Activated T-helper 1 cell treated with anti-CD3 and anti-CD28 coated beads, Interleukin-2, amount 50 U/mL, for 16 hours (primary cell): ENCODE measurements around the gene PADI4.
"Not testable (repeated sequence)": the region's sequence is repeated elsewhere in the genome, so short reads cannot be mapped to it uniquely, and the experiment has no call there.

ENCODE experiments used
- DNase-seq, 2 donors: peaks; one replicate each; pipeline ENCODE4 v3.0.0-alpha.2; 2020; ENCODE audit warnings: low read depth in 1 of 2, low spot score in 1 of 2

Gene PADI4

GRCh38 chr1:17313530-17314309 lies 5.7 kb downstream of the PADI4 start:
- no peak for DNase-seq

DNA sequence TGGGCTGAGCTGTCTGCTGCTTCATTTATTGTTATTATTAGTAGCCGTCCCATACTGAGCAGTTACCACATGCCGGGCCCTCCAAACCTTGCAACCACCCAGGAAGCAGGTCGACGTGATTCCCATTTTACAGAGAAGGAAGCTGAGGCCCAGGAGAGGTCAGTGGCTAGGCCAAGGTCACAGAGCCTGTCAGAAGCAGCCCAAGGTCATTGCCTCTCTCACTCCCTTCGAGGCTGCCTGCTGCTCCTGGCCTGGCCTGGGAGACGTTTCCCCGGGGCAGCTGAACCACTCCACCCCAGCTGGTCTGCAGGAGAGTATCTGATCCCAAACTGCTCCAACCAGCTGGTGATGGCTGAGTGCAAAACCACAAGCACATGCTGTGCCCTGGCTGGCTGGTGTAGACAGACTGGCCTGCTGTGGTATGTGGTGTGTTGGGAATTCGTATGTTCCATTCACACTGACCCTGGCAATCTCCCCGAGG lies 6.5 kb downstream of the PADI4 start:
- DNase-seq, result no peak

DNA sequence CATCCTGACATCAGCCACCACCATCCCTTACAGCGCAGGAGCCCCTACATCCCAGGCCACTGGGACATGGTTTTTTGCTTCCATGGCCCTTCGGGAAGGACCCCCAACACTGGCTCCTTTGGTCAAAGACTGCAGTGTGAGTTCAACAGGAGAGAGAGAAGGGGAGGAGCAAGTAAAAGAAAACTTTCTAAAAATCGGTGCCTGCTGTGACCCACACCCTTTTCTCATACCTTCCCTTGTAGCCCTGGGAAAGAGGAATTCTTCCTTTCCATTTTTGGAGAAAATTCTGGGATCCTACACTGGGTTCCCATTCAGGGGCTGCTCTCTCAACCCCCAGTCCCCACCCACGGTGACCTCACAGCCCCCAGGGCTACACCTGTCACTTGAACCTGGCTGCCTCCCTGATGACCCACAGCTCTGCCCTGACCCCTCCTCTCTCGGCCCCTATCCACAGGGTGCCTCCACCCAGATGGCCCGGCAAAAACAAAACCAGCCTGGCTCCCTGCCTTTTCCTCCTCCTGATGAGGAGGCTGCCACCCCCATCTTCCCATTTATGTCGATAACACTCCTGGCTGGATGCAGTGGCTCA lies 7.6 kb downstream of the PADI4 start:
- no peak for DNase-seq

GRCh38 chr1:17316704-17317103 lies 8.7 kb downstream of the PADI4 start:
- no peak for DNase-seq

- DNase-seq, result no peak
Measured at GRCh38 chr1:17318262-17318661, 10.3 kb downstream of the PADI4 start.

- DNase-seq, result no peak
Measured at GRCh38 chr1:17319561-17320350, 11.8 kb downstream of the PADI4 start.

GRCh38 chr1:17321857-17322390 lies 13.9 kb downstream of the PADI4 start:
- not testable (repeated sequence) for DNase-seq

- DNase-seq, result no peak
Measured at GRCh38 chr1:17328855-17329254, 20.9 kb downstream of the PADI4 start.

- DNase-seq, result no peak
Measured at GRCh38 chr1:17329610-17330009, 21.6 kb downstream of the PADI4 start.

DNA sequence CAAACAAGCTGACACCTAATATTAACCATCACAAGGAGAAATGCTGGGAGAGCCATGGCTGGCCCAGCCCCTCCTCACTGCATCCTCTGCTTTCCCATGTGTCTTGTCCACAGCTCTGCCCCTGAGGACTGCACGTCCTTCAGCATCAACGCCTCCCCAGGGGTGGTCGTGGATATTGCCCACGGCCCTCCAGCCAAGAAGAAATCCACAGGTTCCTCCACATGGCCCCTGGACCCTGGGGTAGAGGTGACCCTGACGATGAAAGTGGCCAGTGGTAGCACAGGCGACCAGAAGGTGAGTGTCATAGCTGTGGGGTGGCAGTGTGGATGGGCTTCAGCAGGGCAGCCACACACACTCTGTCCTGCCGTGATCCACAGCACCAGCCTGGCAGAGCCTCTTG lies 22.9 kb downstream of the PADI4 start:
- DNase-seq, result no peak

DNA sequence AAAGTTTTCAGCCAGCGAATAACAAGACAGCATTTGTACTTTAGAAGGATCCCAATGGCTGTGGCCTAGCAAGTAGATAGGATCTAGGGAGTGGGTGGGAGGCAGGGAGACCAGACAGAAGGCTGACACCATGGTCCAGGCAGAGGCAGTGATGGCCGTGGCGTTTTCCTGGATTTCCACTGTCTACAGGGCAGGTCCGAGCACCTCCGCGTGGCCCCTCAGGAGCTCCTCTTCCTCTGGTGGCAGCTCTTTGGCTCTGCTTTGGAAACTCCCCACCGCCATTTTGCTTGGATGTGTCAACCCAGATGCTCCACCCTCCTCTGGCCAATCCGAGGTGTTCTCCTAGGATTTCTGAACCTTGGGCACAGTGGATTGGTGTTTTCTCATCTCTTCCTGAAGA lies 25.1 kb downstream of the PADI4 start:
- DNase-seq, result no peak

GRCh38 chr1:17335821-17336710 lies 28.1 kb downstream of the PADI4 start:
- DNase-seq, result peak; percentile 15 to 29

GRCh38 chr1:17338706-17339493 lies 30.9 kb downstream of the PADI4 start:
- DNase-seq, result no peak

GRCh38 chr1:17339521-17339920 lies 31.5 kb downstream of the PADI4 start:
- DNase-seq, result no peak

DNA sequence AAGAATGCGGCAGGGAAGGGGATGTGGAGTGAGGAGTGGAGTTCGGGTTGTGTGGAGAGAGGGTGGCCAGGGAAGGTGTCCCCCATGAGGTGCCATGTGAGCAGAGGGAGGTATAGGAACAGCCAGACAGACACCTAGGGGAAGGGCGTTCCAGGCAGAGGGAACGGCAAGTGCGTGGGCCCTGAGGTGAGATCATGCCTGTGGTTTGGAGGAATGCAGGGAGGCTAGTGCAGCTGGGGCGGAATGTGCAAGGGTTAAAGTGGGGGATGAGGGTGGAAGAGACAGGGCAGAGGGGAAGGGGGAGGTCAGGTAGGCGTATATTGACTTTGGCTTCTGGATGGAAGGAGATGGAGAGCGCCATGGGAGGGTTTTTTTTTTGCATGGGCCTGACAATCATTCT lies 32.4 kb downstream of the PADI4 start:
- no peak for DNase-seq

GRCh38 chr1:17342014-17342441 lies 34.0 kb downstream of the PADI4 start:
- no peak for DNase-seq

- DNase-seq, result not testable (repeated sequence)
Measured at GRCh38 chr1:17345506-17345905, 37.5 kb downstream of the PADI4 start.

DNA sequence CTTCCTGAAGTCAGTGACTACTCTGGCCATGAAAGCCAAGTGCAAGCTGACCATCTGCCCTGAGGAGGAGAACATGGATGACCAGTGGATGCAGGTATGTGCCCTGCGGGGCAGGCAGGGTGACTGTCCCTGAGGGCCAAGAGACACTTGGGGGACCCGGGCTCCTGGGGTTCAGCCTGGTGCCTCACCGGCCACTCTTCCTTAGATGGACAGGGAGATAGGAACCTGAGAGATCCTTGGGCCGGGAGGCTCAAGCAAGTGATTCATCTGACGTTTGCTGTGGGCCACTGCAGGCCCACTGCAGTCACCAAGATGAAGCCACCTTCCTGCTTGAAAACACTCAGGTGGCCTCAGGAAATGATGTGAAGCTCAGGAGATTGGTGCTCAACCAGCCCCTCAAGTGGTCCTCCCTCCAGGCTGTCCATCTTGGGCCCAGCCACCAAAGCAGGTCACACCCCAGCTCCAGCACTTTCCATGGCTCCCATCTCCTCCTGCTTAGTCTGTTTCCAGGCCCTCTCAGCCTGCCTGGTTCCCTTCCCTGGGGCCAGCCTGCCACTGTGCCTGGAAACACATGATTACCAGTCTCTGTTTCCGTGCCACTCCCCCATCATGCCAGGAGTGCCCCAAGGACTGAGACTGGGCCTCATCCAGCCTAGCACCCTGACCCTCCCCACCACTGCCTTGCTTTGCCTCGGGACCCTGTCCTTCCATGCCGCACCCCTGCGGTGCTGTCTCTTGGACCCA lies 38.2 kb downstream of the PADI4 start:
- DNase-seq, result no peak
